Activated T-helper 1 cell treated with anti-CD3 and anti-CD28 coated beads, Interleukin-12 subunit alpha, Interleukin-12 subunit beta, Interleukin-2, Interleukin-4 antibody, amounts not matched to agents 30 ng/mL and 10 ng/mL and 1 ng/mL, durations not matched to agents 14 hours and 24 hours and 36 hours (primary cell): ENCODE data around the gene CHSY3. TPM values are rescaled to one million over a fixed set of nuclear protein-coding genes. Genes with fewer than 3 reads are reported as not detected.

Source experiments
- DNase-seq: peaks from one replicate; pipeline ENCODE4 v3.0.0; 2021; ENCODE audit warnings: low spot score
- H3K27ac Mint-ChIP-seq: one replicate; pipeline ENCODE4 v1.8.0; 2021; ENCODE audit warnings: mild to moderate bottlenecking, mixed read lengths
- H3K27me3 Mint-ChIP-seq: one replicate; pipeline ENCODE4 v1.8.0; 2022; ENCODE audit warnings: mild to moderate bottlenecking, moderate library complexity, mixed read lengths; ENCODE audit not compliant: insufficient read depth
- H3K36me3 Mint-ChIP-seq: one replicate; pipeline ENCODE4 v1.8.0; 2021; ENCODE audit warnings: low read depth, mixed read lengths
- H3K4me1 Mint-ChIP-seq: one replicate; pipeline ENCODE4 v1.8.0; 2021; ENCODE audit warnings: low read depth, mixed read lengths
- H3K4me3 Mint-ChIP-seq: one replicate; pipeline ENCODE4 v1.8.0; 2021; ENCODE audit warnings: mild to moderate bottlenecking, moderate library complexity, mixed read lengths
- H3K9me3 Mint-ChIP-seq: one replicate; pipeline ENCODE4 v1.8.0; 2021; ENCODE audit warnings: mixed read lengths
- intact Hi-C: fragments of 100-400 bp; cut with micrococcal nuclease; formaldehyde crosslinking; loops from one replicate; pipeline ENCODE4 v1.15.1; 2024
- total RNA-seq: library from RNA; stranded (reverse); gene quantifications from 2 replicates; pipeline ENCODE4 v1.2.3, GENCODE V29; 2022

CHSY3 gene
- total RNA-seq, 1 donor from 2014 or later = not detected

DNA sequence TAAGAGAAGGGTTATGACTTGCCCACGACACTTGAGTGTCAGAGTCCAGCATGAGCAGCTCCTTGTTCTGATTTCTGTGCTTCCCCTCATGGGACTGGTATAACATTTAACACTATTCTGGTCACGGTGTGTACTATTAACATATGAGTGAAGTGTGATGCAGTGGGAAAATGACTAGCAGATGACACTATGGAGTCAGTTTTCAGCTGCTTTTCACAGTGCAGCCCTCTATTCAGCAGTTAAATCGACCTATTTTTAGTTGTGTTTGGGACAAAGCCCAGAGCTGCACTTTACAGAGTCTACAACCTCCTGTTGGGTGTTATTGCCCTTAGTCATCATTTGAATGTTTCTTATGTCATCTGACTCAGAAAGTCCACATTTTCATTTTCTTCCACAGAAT, 59.1 kb downstream of the CHSY3 start:
- H3K4me1 Mint-ChIP-seq = no peaks in the 10 kb centered on the region
- DNase-seq = no peak
- intact Hi-C loops = no loop called here
- H3K27ac Mint-ChIP-seq = no peak overlapping the region
- no peaks in the 10 kb centered on the region for H3K9me3 Mint-ChIP-seq
- no peak overlapping the region for H3K4me3 Mint-ChIP-seq
- H3K27me3 Mint-ChIP-seq = peaks cover 2% of the 10 kb centered on the region
- no peaks in the 10 kb centered on the region for H3K36me3 Mint-ChIP-seq

DNA sequence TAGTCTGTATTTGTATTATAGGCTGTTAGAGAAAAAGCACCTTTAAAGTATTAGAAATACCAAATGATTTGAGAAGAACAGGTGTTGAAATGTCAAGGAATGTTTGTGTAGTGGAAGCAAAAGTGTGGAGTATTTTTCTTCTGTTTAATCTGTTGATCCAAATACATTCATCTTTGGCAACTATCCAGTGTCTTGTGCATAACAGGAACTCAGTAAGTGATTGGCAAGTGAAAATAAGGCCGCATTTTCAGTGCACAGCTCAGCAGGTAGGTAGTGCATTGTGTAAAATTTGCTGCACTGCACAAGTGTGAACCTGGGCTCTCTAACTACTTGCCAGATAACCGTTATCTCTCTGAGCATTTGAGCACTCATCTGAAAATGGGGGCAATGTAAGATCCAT, 61.8 kb downstream of the CHSY3 start:
- DNase-seq = no peak
- no peaks in the 10 kb centered on the region for H3K9me3 Mint-ChIP-seq
- no peaks in the 10 kb centered on the region for H3K4me1 Mint-ChIP-seq
- intact Hi-C loops = no loop called here
- no peaks in the 10 kb centered on the region for H3K27me3 Mint-ChIP-seq
- H3K36me3 Mint-ChIP-seq = no peaks in the 10 kb centered on the region
- no peak overlapping the region for H3K27ac Mint-ChIP-seq
- H3K4me3 Mint-ChIP-seq = no peak overlapping the region

DNA sequence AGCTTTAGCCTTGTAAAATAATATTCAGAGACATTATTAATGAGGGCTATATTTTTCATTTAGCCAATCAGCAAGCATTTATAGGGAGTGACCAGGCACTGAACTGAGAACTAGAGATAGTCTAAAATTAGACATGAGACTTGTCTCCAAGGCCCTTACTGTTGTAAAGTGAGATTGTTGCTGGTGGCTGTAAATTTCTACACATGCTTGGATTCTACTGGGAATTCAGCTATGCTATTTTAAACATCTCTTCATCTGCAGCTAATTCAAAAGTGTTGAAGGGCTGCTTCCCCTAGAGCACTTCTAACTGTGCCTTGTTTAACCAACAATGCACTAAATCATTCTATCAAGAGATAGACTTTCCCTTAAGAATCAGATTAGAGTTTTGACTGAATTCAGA, 67.4 kb downstream of the CHSY3 start:
- no peak for DNase-seq
- intact Hi-C loops = no loop called here
- Mint-ChIP-seq H3K4me1 (no peaks in the 10 kb centered on the region), H3K27me3 (no peaks in the 10 kb centered on the region), H3K36me3 (no peaks in the 10 kb centered on the region), H3K9me3 (no peaks in the 10 kb centered on the region), H3K27ac (no peak overlapping the region), H3K4me3 (no peak overlapping the region)

DNA sequence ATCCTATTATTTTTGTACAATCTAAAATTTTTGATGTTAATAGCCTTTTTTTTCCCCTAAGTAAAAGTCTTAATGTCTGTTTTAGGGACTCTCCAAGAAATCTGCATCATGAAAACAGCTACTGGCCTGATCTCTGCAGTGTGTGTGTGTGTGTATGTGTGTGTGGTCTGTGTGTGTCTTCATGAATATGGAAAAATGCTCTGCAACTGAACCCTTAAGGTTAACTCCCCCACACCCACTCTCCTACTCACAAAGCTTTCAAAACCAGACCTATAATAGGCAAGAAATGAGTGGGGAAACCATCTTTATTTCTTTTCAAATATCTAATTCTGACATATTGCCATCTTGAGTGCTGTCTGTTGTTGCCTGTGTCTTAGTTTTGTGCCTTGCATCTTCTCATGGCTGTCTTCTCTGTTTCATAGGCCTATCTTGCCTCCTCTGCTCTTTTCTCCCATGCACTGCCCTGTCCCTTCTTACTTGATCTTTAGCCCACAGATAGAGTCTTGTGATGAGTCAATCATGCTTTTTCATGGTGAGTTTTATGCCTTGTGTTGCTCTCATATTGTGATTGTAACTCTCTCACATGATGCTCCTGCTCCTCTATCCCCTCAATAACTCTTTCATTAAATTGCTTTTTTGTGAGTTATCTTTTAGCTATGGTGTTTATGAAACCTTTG, 68.3 kb downstream of the CHSY3 start:
- Mint-ChIP-seq H3K27me3 (no peaks in the 10 kb centered on the region), H3K27ac (no peak overlapping the region), H3K36me3 (no peaks in the 10 kb centered on the region), H3K4me3 (no peak overlapping the region), H3K4me1 (no peaks in the 10 kb centered on the region), H3K9me3 (no peaks in the 10 kb centered on the region)
- intact Hi-C loops = no loop called here
- no peak for DNase-seq

DNA sequence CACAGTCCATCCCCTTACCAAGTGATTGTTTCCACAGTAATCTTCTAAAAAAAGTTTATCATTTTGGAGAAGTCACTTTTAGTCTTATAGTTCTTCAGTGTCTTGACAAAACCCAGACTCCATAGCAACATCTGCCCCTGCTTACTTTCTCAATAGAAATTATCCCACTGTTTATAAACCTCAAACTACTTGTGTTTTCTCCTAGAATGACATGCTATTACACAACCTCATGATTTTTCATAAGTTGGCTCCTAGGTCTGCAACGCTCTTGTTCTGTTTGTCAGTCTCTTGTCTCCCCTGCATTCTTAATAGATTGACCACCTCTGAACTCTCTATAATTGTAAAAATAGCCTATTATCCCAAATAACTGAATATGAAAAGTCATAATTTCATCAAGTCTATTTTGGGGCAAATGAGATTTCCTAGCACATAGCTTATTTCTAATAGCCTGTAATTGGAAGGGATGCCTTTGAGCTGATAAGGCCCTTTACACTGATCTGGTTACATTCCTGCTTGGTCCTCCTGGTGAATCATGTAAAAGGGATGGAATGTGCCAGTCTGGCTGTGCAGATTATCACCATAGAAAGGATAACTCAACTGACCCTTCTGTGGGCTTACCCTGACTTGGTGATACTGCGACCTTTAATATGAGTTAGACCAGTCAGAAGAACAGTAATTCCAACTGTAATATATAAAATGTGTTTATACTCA, 69.6 kb downstream of the CHSY3 start:
- intact Hi-C loops = no loop called here
- Mint-ChIP-seq H3K4me1 (no peaks in the 10 kb centered on the region), H3K27ac (no peak overlapping the region), H3K27me3 (no peaks in the 10 kb centered on the region), H3K36me3 (no peaks in the 10 kb centered on the region), H3K9me3 (no peaks in the 10 kb centered on the region), H3K4me3 (no peak overlapping the region)
- no peak for DNase-seq

DNA sequence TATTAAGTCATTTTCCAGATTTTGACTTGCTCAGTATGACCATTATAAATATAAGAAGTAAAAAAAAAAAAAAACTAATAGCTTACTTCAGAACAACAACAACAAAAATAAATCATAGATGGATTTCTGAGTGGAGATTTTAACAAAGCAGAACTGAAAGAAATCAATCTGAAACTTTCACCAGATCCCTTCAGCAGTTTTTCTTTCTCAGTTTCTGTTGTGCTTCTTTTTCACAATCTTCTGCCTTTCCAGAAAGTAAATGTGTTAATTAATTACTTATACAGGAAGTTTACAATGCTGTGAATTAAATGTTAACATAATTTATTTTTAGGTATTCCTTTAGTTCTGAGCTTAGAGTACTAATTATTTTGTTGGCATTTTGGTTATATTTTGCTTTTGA, 73.5 kb downstream of the CHSY3 start:
- H3K36me3 Mint-ChIP-seq = no peaks in the 10 kb centered on the region

DNA sequence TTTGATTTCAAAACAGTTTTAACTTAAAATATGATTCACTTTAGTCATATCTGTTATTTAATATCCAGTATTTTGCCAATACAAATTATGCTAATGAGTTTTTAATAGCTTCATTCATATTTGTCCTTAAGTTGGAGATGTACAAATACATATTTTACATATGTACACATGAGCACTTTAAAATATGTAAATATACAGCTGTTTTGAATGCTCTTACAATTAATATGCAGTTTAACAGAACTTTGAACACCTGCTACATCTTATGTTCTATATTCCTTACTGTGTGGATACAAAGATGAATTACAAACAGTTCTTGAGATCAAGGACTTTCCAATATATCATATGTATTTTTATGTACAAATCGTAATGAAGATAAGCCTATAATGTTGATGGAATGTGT, 74.0 kb downstream of the CHSY3 start:
- Mint-ChIP-seq H3K27me3 (no peaks in the 10 kb centered on the region), H3K9me3 (no peaks in the 10 kb centered on the region), H3K27ac (no peak overlapping the region), H3K4me1 (no peaks in the 10 kb centered on the region), H3K4me3 (no peak overlapping the region), H3K36me3 (no peaks in the 10 kb centered on the region)
- intact Hi-C loops = no loop called here
- no peak for DNase-seq

More for the DNA sequence above, 73.5 kb downstream of the CHSY3 start:
- intact Hi-C loops = no loop called here
- DNase-seq = no peak
- Mint-ChIP-seq H3K9me3 (no peaks in the 10 kb centered on the region), H3K27ac (no peak overlapping the region), H3K4me3 (no peak overlapping the region), H3K27me3 (no peaks in the 10 kb centered on the region), H3K4me1 (no peaks in the 10 kb centered on the region)

DNA sequence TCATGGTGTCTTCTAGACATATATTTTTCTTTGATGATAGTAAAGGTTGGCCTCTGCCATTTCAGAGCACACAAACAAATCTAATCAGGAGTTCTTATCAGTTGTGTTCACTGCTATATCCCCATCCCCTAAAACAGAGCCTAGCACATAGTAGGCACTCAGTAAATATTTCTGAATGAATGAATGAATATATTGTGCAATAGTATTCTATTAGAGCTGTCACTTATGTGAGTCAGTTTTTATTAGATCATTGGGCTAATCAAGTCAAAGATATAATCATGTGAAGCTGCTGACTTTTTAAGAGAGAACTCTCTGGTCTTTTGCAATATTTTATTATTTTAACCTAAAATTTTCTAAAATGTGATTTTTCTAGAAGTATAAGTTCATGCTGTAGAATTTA, 84.2 kb downstream of the CHSY3 start:
- Mint-ChIP-seq H3K27me3 (no peaks in the 10 kb centered on the region), H3K4me3 (no peak overlapping the region), H3K27ac (no peak overlapping the region), H3K4me1 (no peaks in the 10 kb centered on the region), H3K9me3 (peaks cover 16% of the 10 kb centered on the region), H3K36me3 (no peaks in the 10 kb centered on the region)
- intact Hi-C loops = no loop called here
- DNase-seq = no peak

DNA sequence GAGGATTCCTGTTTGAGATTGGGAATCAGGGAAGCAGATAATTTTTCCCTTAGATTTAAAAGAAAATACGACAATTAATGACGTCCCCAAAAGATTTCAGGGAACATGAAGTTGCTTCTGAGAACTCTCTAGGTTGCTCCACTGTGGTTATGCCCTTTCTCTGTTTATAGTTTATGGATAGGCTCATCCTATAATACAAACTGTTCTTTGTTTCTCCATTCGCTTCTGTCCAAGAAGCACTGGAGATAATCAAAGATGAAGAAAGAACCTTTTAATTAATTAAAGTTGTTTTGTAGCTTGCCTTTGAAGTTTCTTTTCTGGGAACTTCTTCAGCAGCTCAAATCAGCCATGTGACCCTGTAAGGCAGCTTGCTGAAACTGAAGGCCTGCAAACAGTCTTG, 87.5 kb downstream of the CHSY3 start:
- intact Hi-C loops = no loop called here
- no peak overlapping the region for H3K27ac Mint-ChIP-seq
- no peaks in the 10 kb centered on the region for H3K4me1 Mint-ChIP-seq
- no peaks in the 10 kb centered on the region for H3K36me3 Mint-ChIP-seq
- H3K4me3 Mint-ChIP-seq = no peak overlapping the region
- no peak for DNase-seq
- H3K9me3 Mint-ChIP-seq = no peaks in the 10 kb centered on the region
- no peaks in the 10 kb centered on the region for H3K27me3 Mint-ChIP-seq

DNA sequence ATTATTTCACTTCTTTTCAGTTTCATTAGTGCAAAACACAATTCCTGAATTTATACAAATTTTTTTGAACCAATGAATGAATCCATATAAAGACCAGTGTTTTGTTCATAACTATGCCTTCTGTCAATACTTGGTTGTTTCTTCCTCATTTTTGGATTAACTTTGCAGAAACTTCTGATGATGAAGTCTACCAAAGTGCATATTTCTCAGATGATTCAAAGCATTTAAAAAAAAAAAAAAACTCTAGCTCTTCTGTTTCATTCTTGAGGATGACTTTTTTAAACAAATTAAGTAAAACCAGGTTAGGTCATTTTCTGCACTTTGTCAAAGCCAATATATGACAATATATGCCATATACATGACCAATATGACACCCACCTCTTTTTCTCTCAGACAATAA, 92.6 kb downstream of the CHSY3 start:
- H3K4me3 Mint-ChIP-seq = no peak overlapping the region
- H3K4me1 Mint-ChIP-seq = no peaks in the 10 kb centered on the region
- H3K27me3 Mint-ChIP-seq = no peaks in the 10 kb centered on the region
- DNase-seq = no peak
- intact Hi-C loops = no loop called here
- H3K27ac Mint-ChIP-seq = no peak overlapping the region
- H3K36me3 Mint-ChIP-seq = no peaks in the 10 kb centered on the region
- no peaks in the 10 kb centered on the region for H3K9me3 Mint-ChIP-seq

DNA sequence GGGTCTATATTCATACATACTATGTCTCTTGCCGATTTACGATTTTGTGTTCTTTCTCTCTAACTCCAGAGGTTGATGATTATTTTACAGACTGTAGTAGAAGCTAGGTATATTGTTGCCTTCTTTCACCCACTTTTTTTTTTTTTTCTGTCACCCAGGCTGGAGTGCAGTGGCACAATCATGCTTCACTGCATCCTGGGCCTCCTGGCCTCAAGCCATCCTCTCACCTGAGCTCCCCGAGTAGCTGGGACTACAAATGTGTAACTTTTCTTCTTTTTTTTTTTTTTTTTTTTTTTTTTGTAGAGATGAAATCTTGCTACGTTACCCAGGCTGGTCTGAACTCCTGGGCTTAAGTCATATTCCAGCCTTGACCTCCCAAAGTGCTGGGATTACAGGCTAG, 96.2 kb downstream of the CHSY3 start:
- no peak for DNase-seq
- H3K27me3 Mint-ChIP-seq = no peaks in the 10 kb centered on the region
- H3K36me3 Mint-ChIP-seq = no peaks in the 10 kb centered on the region
- intact Hi-C loops = no loop called here
- H3K4me1 Mint-ChIP-seq = no peaks in the 10 kb centered on the region
- no peak overlapping the region for H3K4me3 Mint-ChIP-seq
- H3K9me3 Mint-ChIP-seq = no peaks in the 10 kb centered on the region
- no peak overlapping the region for H3K27ac Mint-ChIP-seq

DNA sequence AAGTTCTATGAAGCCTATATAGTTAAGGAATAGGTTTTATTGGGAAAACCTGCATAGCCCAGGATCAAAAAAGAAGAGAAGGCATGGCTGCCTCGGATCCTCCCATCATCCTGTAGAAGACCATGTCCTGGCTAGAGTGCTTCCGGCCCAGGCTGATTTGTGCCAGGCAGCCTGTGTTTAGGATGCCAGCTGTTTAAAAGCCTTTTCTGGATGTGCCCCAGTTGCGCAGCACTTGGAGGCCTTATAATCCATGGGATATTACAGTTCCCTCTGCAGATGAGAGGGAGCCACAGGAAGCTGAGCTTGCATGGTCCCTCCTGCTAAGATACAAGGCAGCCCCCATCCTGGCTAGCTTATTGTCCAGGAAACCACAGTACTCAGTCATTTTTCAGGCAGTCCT, 97.9 kb downstream of the CHSY3 start:
- Mint-ChIP-seq H3K4me1 (no peaks in the 10 kb centered on the region), H3K36me3 (no peaks in the 10 kb centered on the region), H3K27ac (no peak overlapping the region), H3K4me3 (no peak overlapping the region), H3K27me3 (no peaks in the 10 kb centered on the region), H3K9me3 (no peaks in the 10 kb centered on the region)
- DNase-seq = no peak
- intact Hi-C loops = no loop called here

DNA sequence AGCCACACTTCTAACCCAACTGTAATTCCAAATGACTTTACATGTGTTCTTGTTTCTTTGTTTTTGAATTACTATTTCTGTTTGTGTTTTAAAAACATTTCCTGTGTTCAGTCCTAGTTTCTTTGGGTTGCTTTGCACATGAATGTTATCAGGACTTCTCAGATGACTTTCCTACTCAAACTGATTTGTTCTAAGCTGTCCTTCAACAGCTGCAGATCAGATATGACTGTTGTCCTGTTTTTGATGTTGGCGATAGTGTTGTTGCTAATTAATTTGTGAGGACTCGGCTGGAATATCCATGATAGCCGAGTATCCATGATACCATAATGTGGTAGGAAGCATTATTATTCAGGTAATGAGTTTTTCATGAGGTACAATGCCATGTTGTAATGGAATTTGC, 98.6 kb downstream of the CHSY3 start:
- no peaks in the 10 kb centered on the region for H3K27me3 Mint-ChIP-seq
- H3K9me3 Mint-ChIP-seq = no peaks in the 10 kb centered on the region
- DNase-seq = no peak
- H3K27ac Mint-ChIP-seq = no peak overlapping the region
- H3K4me1 Mint-ChIP-seq = no peaks in the 10 kb centered on the region
- H3K4me3 Mint-ChIP-seq = no peak overlapping the region
- intact Hi-C loops = no loop called here
- H3K36me3 Mint-ChIP-seq = no peaks in the 10 kb centered on the region

DNA sequence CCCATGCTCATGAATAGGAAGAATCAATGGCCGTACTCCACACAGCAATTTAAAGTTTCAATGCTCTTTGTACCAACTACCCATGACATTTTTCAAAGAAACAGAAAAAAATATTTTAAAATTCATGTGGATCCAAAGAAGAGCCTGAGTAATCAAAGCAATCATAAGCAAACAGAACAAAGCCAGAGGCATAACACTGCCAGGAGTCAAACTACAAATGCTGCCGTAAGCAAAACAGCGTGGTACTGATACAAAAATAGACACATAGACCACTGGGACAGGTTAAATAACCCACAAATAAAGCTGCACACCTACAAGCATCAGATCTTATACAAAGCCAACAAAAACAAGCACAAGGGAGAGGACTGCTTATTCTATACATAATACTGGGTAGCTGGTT, 107.7 kb downstream of the CHSY3 start:
- no peak overlapping the region for H3K27ac Mint-ChIP-seq
- no peaks in the 10 kb centered on the region for H3K27me3 Mint-ChIP-seq
- H3K4me3 Mint-ChIP-seq = no peak overlapping the region
- intact Hi-C loops = no loop called here
- no peaks in the 10 kb centered on the region for H3K36me3 Mint-ChIP-seq
- H3K4me1 Mint-ChIP-seq = no peaks in the 10 kb centered on the region
- peaks cover 7% of the 10 kb centered on the region for H3K9me3 Mint-ChIP-seq
- no peak for DNase-seq
